Progenitor cell of endocrine pancreas (in vitro differentiated cells): ENCODE data around the gene SEC22A. TPM values are rescaled to one million over a fixed set of nuclear protein-coding genes. Genes with fewer than 3 reads are reported as not detected.
"Not testable (repeated sequence)": the region's sequence is repeated elsewhere in the genome, so short reads cannot be mapped to it uniquely, and the experiment has no call there.

Experiments
- DNase-seq: peaks from one replicate; pipeline ENCODE4 v3.0.0; 2021; ENCODE audit warnings: low spot score; ENCODE audit not compliant: unreplicated experiment
- H3K27ac Mint-ChIP-seq: 2 replicates; pipeline ENCODE4 v1.8.0; 2021; ENCODE audit warnings: mild to moderate bottlenecking, moderate library complexity, mixed read lengths
- H3K27me3 Mint-ChIP-seq: 2 replicates; pipeline ENCODE4 v1.8.0; 2021; ENCODE audit warnings: mixed read lengths
- H3K36me3 Mint-ChIP-seq: 2 replicates; pipeline ENCODE4 v1.8.0; 2022; ENCODE audit warnings: mixed read lengths; ENCODE audit not compliant: insufficient read depth
- H3K4me1 Mint-ChIP-seq: 2 replicates; pipeline ENCODE4 v1.8.0; 2021; ENCODE audit warnings: low read depth, mixed read lengths
- H3K4me3 Mint-ChIP-seq: 2 replicates; pipeline ENCODE4 v1.8.0; 2021; ENCODE audit warnings: low read depth, mild to moderate bottlenecking, moderate library complexity, mixed read lengths
- H3K9me3 Mint-ChIP-seq: 2 replicates; pipeline ENCODE4 v1.8.0; 2021; ENCODE audit warnings: low read depth, mixed read lengths
- total RNA-seq: library from RNA; stranded (reverse); gene quantifications from 2 replicates; pipeline ENCODE4 v1.2.1, GENCODE V29; 2021
- TF ChIP-seq, protein P1 (sequence below): fragments of 200-600 bp; sonication (generic); IDR thresholded peaks from one replicate; pipeline ENCODE4 v1.5.0; 2021; ENCODE audit warnings: antibody characterized with exemption, mild to moderate bottlenecking; ENCODE audit not compliant: unreplicated experiment

SEC22A gene
- total RNA-seq, 1 donor from 2014 or later: 14.0 TPM

DNA sequence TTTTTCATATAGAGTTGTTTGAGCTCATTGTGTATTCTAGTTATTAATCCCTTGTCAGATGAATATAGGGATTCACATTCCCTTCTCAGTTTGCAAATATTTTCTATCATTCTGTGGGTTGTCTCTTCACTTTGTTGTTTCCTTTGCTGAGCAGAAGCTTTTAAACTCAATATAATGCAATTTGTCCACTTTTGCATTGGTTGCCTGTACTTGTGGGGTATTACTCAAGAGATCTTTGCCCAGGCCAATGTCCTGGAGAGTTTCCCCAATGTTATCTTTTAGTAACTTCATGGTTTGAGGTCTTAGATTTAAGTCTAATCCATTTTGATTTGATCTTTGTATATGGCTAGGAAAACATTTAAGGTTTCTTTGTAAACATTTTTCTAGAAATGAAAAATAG is 24.8 kb downstream of the SEC22A start:
- Mint-ChIP-seq H3K4me3 (no peak overlapping the region), H3K27ac (no peak overlapping the region), H3K4me1 (no peaks in the 10 kb centered on the region), H3K36me3 (peaks cover 43% of the 10 kb centered on the region), H3K27me3 (no peaks in the 10 kb centered on the region), H3K9me3 (peaks cover 23% of the 10 kb centered on the region)
- DNase-seq: no peak
- TF ChIP-seq, protein P1, sequence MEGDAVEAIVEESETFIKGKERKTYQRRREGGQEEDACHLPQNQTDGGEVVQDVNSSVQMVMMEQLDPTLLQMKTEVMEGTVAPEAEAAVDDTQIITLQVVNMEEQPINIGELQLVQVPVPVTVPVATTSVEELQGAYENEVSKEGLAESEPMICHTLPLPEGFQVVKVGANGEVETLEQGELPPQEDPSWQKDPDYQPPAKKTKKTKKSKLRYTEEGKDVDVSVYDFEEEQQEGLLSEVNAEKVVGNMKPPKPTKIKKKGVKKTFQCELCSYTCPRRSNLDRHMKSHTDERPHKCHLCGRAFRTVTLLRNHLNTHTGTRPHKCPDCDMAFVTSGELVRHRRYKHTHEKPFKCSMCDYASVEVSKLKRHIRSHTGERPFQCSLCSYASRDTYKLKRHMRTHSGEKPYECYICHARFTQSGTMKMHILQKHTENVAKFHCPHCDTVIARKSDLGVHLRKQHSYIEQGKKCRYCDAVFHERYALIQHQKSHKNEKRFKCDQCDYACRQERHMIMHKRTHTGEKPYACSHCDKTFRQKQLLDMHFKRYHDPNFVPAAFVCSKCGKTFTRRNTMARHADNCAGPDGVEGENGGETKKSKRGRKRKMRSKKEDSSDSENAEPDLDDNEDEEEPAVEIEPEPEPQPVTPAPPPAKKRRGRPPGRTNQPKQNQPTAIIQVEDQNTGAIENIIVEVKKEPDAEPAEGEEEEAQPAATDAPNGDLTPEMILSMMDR: no peak

DNA sequence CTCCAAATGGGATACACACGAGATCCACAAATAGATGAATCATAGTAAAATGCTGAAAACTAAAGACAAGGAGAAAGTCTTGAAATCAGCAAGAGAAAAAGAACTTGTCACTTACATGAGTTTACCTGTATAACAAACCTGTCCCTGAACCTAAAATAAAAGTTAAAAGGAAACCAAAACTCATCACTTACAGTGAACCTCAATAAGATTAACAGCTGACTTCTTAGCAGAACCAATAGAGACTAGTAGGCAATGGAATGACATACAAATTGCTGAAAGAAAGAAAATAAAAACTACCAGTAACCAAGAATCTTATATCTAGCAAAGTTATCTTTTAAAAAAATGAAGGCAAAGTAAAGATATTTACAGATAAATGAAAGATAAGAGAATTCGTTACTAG is 27.4 kb downstream of the SEC22A start:
- Mint-ChIP-seq H3K4me3 (no peak overlapping the region), H3K27me3 (no peaks in the 10 kb centered on the region), H3K27ac (peak overlapping the region; percentile 23), H3K4me1 (no peaks in the 10 kb centered on the region), H3K36me3 (peaks cover 50% of the 10 kb centered on the region), H3K9me3 (peaks cover 23% of the 10 kb centered on the region)
- DNase-seq: no peak
- TF ChIP-seq, protein P1: no peak

DNA sequence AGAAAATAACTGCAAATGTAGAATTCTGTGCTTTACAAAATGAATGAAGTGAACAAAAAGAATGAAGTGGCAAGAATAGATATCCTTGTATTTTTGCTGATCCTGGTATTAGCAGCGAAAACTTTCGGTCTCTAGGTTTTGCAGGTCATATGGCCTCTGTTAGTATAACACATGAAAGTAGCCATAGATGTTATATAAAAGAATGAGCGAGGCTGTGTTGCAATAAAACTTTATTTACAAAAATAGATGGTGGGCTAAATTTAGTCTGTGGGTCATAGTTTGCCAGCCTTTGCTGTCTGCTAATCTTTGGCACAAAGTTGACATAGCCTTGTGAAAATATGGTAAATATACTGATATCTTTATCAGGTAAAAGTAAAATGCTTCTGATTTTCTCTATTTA is 35.2 kb downstream of the SEC22A start:
- TF ChIP-seq, protein P1: no peak
- H3K27ac Mint-ChIP-seq: no peak overlapping the region
- peaks cover 5% of the 10 kb centered on the region for H3K9me3 Mint-ChIP-seq
- no peaks in the 10 kb centered on the region for H3K27me3 Mint-ChIP-seq
- H3K36me3 Mint-ChIP-seq: peaks cover 27% of the 10 kb centered on the region
- no peak for DNase-seq
- H3K4me3 Mint-ChIP-seq: no peak overlapping the region
- H3K4me1 Mint-ChIP-seq: no peaks in the 10 kb centered on the region

DNA sequence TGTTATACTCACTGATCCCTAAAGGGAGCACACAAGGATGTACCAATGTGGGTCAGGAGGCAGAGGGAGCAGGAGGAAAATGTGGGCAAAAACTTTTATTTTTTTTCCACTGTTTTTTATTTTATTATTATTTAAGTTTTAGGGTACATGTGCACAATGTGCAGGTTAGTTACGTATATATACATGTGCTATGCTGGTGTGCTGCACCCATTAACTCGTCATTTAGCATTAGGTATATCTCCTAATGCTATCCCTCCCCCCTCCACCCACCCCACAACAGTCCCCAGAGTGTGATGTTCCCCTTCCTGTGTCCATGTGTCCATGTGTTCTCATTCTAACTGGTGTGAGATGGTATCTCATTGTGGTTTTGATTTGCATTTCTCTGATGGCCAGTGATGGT is 37.4 kb downstream of the SEC22A start:
- not testable (repeated sequence) for H3K4me1 Mint-ChIP-seq, H3K27me3 Mint-ChIP-seq, H3K4me3 Mint-ChIP-seq, DNase-seq, H3K27ac Mint-ChIP-seq, H3K9me3 Mint-ChIP-seq
- peaks cover 22% of the 10 kb centered on the region for H3K36me3 Mint-ChIP-seq

DNA sequence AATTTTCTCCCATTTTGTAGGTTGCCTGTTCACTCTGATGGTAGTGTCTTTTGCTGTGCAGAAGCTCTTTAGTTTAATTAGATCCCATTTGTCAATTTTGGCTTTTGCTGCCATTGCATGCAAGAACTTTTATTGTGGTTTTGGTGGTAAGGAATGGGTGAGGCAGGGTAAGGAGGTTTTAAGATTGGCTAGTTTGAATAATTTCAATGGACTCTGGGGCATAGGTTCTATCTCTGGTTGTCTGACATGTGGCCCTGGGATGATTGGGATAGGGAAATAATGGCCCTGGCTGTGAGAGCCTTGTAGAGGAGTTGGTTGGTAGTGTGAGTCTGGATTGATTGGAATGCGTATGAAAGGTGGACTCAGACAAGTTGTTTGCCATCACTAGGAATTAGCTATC is 38.0 kb downstream of the SEC22A start:
- no peak overlapping the region for H3K27ac Mint-ChIP-seq
- TF ChIP-seq, protein P1: no peak
- DNase-seq: no peak
- peaks cover 21% of the 10 kb centered on the region for H3K36me3 Mint-ChIP-seq
- no peak overlapping the region for H3K4me3 Mint-ChIP-seq
- H3K4me1 Mint-ChIP-seq: no peaks in the 10 kb centered on the region
- H3K27me3 Mint-ChIP-seq: no peaks in the 10 kb centered on the region
- H3K9me3 Mint-ChIP-seq: peaks cover 5% of the 10 kb centered on the region

DNA sequence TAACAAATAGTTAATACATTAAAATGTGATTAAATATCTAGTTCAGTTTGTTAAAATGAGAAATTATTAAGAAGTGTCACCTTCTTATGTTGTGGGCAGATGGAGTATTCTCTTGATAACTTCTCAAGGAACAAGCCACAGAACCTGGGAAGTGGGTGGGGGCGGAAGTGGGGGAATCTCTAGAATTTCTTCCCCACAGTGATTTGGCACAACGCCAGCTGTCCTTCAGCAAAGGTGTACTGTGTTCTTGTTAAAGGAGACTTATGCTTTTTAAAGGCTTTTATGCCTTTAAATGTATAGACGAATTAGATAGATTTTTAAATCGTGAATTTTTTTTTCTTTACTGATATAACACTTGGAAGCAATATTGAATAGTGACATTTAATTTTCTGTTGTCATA is 42.4 kb downstream of the SEC22A start:
- no peak overlapping the region for H3K27ac Mint-ChIP-seq
- H3K36me3 Mint-ChIP-seq: peaks cover 17% of the 10 kb centered on the region
- H3K4me3 Mint-ChIP-seq: no peak overlapping the region
- TF ChIP-seq, protein P1: no peak
- no peak for DNase-seq
- H3K27me3 Mint-ChIP-seq: no peaks in the 10 kb centered on the region
- H3K9me3 Mint-ChIP-seq: peaks cover 5% of the 10 kb centered on the region
- no peaks in the 10 kb centered on the region for H3K4me1 Mint-ChIP-seq
